Measurements from ENCODE around the gene ECI1. TPM values are rescaled to one million over a fixed set of nuclear protein-coding genes. Genes with fewer than 3 reads are reported as not detected.

The ECI1 gene
- total RNA-seq, 2 donors from 2014 or later, result 75.8 to 94.7 TPM

- Mint-ChIP-seq H3K9me3 (no peaks in the 10 kb centered on the region), H3K4me1 (no peaks in the 10 kb centered on the region), H3K36me3 (ENCODE audit: low read depth) (no peaks in the 10 kb centered on the region), H3K27ac (no peak within 1 kb of the TSS), H3K27me3 (ENCODE audit: insufficient read depth) (peaks cover 50% of the 10 kb centered on the region), H3K4me3 (peak within 1 kb of the TSS; percentile 52)
- H3K27ac ChIP-seq (ENCODE audit: low read depth, low read length), result no peak within 1 kb of the TSS
- no peak within 1 kb of the TSS for H3K9ac ChIP-seq (ENCODE audit: extremely low read depth, low read length, poor library complexity, severe bottlenecking)
- H3K4me3 ChIP-seq (ENCODE audit: low read length), result peak within 1 kb of the TSS; percentile 66
- TF ChIP-seq CTCF (conservative IDR thresholded peaks at IDR 0.05), result no peak
- peaks cover 48% of the 10 kb centered on the region for H3K27me3 ChIP-seq (ENCODE audit: control insufficient read depth, insufficient read depth, low read length, poor library complexity, severe bottlenecking)
- WGBS, 2 experiments (ENCODE audit: insufficient coverage in 1 of 2, insufficient read length in 1 of 2), result 0% methylated on average over 13 to 107 of the region's 129 CpGs
- H3K9me3 ChIP-seq (ENCODE audit: control insufficient read depth, low read length), result no peaks in the 10 kb centered on the region
- DNase-seq, result peak; percentile 71
- H3K4me1 ChIP-seq (ENCODE audit: control insufficient read depth, insufficient read depth, low read length), result peaks cover 7% of the 10 kb centered on the region
- no peaks in the 10 kb centered on the region for H3K36me3 ChIP-seq (ENCODE audit: control insufficient read depth, insufficient read depth, low read length)
These were observed 55.0 kb downstream of the ECI1 start, which contains the start of gene CASKIN1 for GRCh38 chr16:2196162-2196980. TSS of gene CASKIN1 (minus strand) at chr16:2196605. CDS start at chr16:2196432, 173 bp downstream.

- Histone ChIP-seq H3K9me3 (ENCODE audit: control insufficient read depth, low read length) (no peaks in the 10 kb centered on the region), H3K27me3 (ENCODE audit: control insufficient read depth, insufficient read depth, low read length, poor library complexity, severe bottlenecking) (peaks cover 45% of the 10 kb centered on the region), H3K4me3 (ENCODE audit: low read length) (peak overlapping the region; percentile 66), H3K36me3 (ENCODE audit: control insufficient read depth, insufficient read depth, low read length) (no peaks in the 10 kb centered on the region), H3K9ac (ENCODE audit: extremely low read depth, low read length, poor library complexity, severe bottlenecking) (no peak overlapping the region), H3K27ac (ENCODE audit: low read depth, low read length) (no peak overlapping the region), H3K4me1 (ENCODE audit: control insufficient read depth, insufficient read depth, low read length) (peaks cover 7% of the 10 kb centered on the region)
- Mint-ChIP-seq H3K27ac (no peak overlapping the region), H3K4me1 (no peaks in the 10 kb centered on the region), H3K36me3 (ENCODE audit: low read depth) (no peaks in the 10 kb centered on the region), H3K9me3 (no peaks in the 10 kb centered on the region), H3K27me3 (ENCODE audit: insufficient read depth) (peaks cover 44% of the 10 kb centered on the region), H3K4me3 (peak overlapping the region; percentile 49)
- no peak for TF ChIP-seq CTCF (conservative IDR thresholded peaks at IDR 0.05)
- no peak for DNase-seq
- 5 to 11% methylated on average over 21 to 47 of the region's 49 CpGs for WGBS, 2 experiments (ENCODE audit: insufficient coverage in 1 of 2, insufficient read length in 1 of 2)
These were observed 55.8 kb downstream of the ECI1 start for GRCh38 chr16:2195322-2196161.

- H3K9me3 ChIP-seq (ENCODE audit: control insufficient read depth, low read length), result no peaks in the 10 kb centered on the region
- 19 to 20% methylated on average over 6 to 10 of the region's 10 CpGs for WGBS, 2 experiments (ENCODE audit: insufficient coverage in 1 of 2, insufficient read length in 1 of 2)
- Mint-ChIP-seq H3K4me3 (peak overlapping the region; percentile 49), H3K27me3 (ENCODE audit: insufficient read depth) (peaks cover 37% of the 10 kb centered on the region), H3K4me1 (no peaks in the 10 kb centered on the region), H3K36me3 (ENCODE audit: low read depth) (no peaks in the 10 kb centered on the region), H3K27ac (peak overlapping the region; percentile 17), H3K9me3 (no peaks in the 10 kb centered on the region)
- no peak overlapping the region for H3K9ac ChIP-seq (ENCODE audit: extremely low read depth, low read length, poor library complexity, severe bottlenecking)
- TF ChIP-seq CTCF (conservative IDR thresholded peaks at IDR 0.05), result peak; percentile 84
- peaks cover 7% of the 10 kb centered on the region for H3K4me1 ChIP-seq (ENCODE audit: control insufficient read depth, insufficient read depth, low read length)
- peak; percentile 90 for DNase-seq
- H3K4me3 ChIP-seq (ENCODE audit: low read length), result peak overlapping the region; percentile 66
- no peak overlapping the region for H3K27ac ChIP-seq (ENCODE audit: low read depth, low read length)
- no peaks in the 10 kb centered on the region for H3K36me3 ChIP-seq (ENCODE audit: control insufficient read depth, insufficient read depth, low read length)
- H3K27me3 ChIP-seq (ENCODE audit: control insufficient read depth, insufficient read depth, low read length, poor library complexity, severe bottlenecking), result peaks cover 38% of the 10 kb centered on the region
These were observed 56.5 kb downstream of the ECI1 start for GRCh38 chr16:2194852-2195321.

Data from endodermal cell (in vitro differentiated cells).